ENCODE results near the gene SEMA4C.
A peak's percentile ranks its signal among the peaks of the same experiment; 100 is the strongest.

The SEMA4C gene

GRCh38 chr2:96869822-96870625, at the start of gene SEMA4C:
Gene SEMA4C (minus strand): TSS chr2:96870080. CDS start chr2:96867886, 2,194 bp downstream.
- DNase-seq: peak; percentile 59

- no peak for DNase-seq
These were observed 49.1 kb upstream of the SEMA4C start for GRCh38 chr2:96918754-96919550.

- DNase-seq: no peak
These were observed 48.3 kb upstream of the SEMA4C start for GRCh38 chr2:96918092-96918753.

GRCh38 chr2:96916646-96917543, 47.0 kb upstream of the SEMA4C start:
- DNase-seq: no peak

- DNase-seq: no peak
These were observed 46.3 kb upstream of the SEMA4C start for GRCh38 chr2:96916156-96916630.

- no peak for DNase-seq
These were observed 44.5 kb upstream of the SEMA4C start for GRCh38 chr2:96914332-96914731.

- DNase-seq: peak; percentile 38
These were observed 43.7 kb upstream of the SEMA4C start for GRCh38 chr2:96913398-96914202.

GRCh38 chr2:96913117-96913397, 43.2 kb upstream of the SEMA4C start:
- no peak for DNase-seq

GRCh38 chr2:96912346-96913116, 42.7 kb upstream of the SEMA4C start:
- no peak for DNase-seq

GRCh38 chr2:96909611-96910021, 39.7 kb upstream of the SEMA4C start:
- no peak for DNase-seq

- no peak for DNase-seq
These were observed 37.5 kb upstream of the SEMA4C start for GRCh38 chr2:96907115-96908041.

GRCh38 chr2:96906729-96907114, 36.8 kb upstream of the SEMA4C start:
- DNase-seq: no peak

GRCh38 chr2:96903815-96904214, 33.9 kb upstream of the SEMA4C start:
- DNase-seq: no peak

GRCh38 chr2:96903318-96903717, 33.4 kb upstream of the SEMA4C start:
- DNase-seq: no peak

GRCh38 chr2:96900237-96900636, 30.4 kb upstream of the SEMA4C start:
- no peak for DNase-seq

GRCh38 chr2:96899413-96899741, 29.5 kb upstream of the SEMA4C start:
- no peak for DNase-seq

GRCh38 chr2:96898641-96899412, 28.9 kb upstream of the SEMA4C start:
- no peak for DNase-seq

GRCh38 chr2:96898135-96898505, 28.2 kb upstream of the SEMA4C start:
- DNase-seq: no peak

- no peak for DNase-seq
These were observed 27.7 kb upstream of the SEMA4C start for GRCh38 chr2:96897491-96898134.

Measured in stimulated activated CD4-positive, alpha-beta T cell treated with anti-CD3 and anti-CD28 coated beads, Interleukin-4, amount 100 ng/mL, for 1 hour (primary cell).